Measurements from ENCODE around the gene BSND.
"Not testable (repeated sequence)": the region's sequence is repeated elsewhere in the genome, so short reads cannot be mapped to it uniquely, and the experiment has no call there.

Gene BSND

GRCh38 chr1:54998677-54999076 lies at the start of gene BSND:
Gene BSND, plus strand, starts transcription at chr1:54998933. Its CDS starts 254 bp downstream, at chr1:54999187.
- DNase-seq (ENCODE audit: low spot score), result no peak

GRCh38 chr1:54949053-54949452 lies 49.7 kb upstream of the BSND start:
- DNase-seq (ENCODE audit: low spot score), result no peak

DNA sequence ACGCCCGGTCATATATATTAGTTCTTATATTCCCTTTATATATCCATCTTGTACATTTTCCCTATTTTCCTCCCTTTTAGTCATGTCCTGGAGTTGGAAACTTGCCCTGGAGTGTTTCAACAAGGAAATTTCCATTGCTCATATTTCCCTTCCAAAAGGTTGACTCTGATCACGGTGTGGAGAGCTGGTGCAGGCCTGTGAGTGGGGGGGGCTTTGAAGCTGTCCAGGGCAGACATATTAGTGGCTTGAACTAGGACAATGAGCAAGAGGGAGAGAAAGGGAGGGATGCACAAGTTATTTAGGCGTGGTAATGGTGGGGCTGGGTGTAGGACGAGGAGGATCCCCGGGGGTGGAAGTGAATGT lies 48.7 kb upstream of the BSND start:
- no peak for DNase-seq (ENCODE audit: low spot score)

DNA sequence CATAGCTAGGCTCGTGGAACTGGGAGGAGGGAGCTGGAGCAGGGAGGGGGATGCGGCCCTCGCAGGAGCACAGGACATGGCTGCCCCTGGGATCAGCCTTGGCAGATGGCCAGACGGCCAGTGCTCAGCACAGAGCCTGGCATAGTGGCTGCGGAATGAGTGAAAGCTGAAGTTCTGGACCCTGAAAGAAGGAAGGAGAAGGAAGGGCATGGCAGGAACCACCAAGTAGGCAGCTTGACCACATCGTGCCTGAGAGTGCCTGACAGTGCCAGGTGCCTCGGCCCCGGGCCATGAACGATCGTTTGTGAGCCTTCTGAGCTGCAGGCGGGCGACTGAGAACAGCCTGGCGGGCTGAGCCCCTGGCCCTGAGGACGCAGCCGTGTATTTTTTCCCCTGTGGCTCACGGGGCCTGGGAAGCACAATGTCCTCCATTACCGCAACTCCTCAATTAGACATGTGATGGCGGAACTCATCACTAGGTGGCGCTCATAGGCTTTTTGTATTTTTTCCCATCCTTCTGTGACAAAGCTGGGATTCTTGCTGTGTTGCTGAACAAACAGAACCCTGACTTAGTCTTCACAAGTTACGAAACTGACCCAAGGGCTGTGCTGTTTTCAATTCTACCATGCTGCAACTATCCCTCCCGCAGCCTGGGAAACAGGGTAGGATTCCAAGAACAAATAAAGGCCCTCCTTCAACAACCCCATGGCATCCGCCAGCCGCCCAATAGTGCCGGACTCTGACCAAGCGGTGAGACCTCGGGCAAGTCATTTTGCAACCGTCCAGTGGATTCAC lies 48.2 kb upstream of the BSND start:
- DNase-seq (ENCODE audit: low spot score), result peak; percentile 73

GRCh38 chr1:54951810-54952226 lies 46.9 kb upstream of the BSND start:
- no peak for DNase-seq (ENCODE audit: low spot score)

GRCh38 chr1:54952950-54953718 lies 45.6 kb upstream of the BSND start:
- no peak for DNase-seq (ENCODE audit: low spot score)

GRCh38 chr1:54953846-54954245 lies 44.9 kb upstream of the BSND start:
- DNase-seq (ENCODE audit: low spot score), result no peak

DNA sequence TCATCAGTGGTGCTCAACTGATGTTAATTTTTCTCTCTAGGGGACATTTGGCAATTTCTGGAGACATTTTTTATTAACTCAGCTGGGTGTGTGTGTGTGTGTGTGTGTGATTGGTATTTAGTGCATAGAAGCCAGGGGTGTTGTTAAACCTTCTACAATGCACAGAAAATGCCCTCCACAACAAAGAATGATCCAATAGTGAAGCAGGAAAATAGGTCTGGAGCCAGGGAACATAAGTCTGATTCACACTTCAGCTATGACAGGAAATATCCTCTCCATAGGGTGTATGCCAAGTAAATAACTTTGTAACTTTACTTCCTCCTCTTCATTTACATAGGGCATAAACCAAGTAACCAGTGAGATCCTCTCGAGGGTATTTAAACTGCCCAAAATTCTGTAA lies 43.4 kb upstream of the BSND start:
- no peak for DNase-seq (ENCODE audit: low spot score)

DNA sequence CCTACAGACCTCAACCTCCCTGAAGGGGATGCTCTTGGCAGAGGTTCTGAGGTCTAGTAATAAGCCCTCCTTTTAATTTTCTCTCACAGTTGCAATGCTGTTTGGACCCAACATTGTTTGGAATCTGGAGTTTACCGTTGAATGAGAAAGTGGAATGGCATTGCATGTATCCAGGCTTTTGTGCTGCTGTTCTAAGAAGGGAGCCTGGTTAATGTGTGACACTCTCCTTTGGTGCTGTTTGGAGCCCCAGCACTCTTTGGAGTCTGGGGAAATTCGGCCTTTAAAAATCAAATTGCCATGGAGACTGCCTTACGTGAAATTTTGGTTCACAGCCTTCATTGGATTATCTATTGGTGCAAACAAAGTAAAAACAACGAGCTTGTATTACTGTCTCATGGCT lies 42.0 kb upstream of the BSND start:
- DNase-seq (ENCODE audit: low spot score), result no peak

DNA sequence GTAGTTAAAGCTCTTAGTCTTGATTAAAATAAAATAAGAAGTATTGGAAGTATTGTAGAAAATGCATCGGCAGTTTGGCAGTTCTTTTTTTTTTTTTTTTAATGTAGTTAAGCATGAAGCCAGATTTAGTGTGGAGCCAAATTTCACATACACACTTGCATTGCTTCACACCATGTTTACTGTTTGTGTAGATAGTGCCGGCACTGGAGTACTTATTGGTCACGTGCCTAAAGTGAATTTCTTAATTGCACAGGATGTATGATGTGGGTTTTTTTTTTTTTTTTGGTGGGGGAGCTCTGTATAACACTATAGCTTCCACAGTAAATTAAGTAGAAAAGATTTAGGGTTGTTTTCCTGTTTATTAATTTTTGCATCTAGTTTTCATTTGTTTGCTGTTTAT lies 39.5 kb upstream of the BSND start:
- no peak for DNase-seq (ENCODE audit: low spot score)

GRCh38 chr1:54962612-54963395 lies 35.9 kb upstream of the BSND start:
- peak; percentile 21 for DNase-seq (ENCODE audit: low spot score)

DNA sequence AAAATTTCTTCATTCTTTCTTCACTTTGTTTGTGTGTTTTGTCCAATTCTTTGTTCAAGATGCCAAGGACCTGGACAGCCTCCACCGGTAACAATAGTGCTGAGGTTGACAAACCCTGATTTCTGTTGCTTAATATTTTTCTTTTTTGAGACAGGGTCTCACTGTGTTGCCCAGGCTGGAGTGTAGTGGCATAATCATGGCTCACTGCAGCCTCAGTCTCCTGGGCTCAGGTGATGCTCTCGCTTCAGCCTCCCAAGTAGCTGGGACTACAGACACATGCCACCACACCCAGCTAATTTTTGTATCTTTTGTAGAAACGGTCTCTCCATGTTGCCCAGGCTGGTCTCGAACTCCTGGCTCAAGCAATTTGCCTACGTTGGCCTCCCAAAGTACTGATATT lies 34.9 kb upstream of the BSND start:
- DNase-seq (ENCODE audit: low spot score), result not testable (repeated sequence)

GRCh38 chr1:54965624-54966340 lies 33.0 kb upstream of the BSND start:
- DNase-seq (ENCODE audit: low spot score), result peak; percentile 23

DNA sequence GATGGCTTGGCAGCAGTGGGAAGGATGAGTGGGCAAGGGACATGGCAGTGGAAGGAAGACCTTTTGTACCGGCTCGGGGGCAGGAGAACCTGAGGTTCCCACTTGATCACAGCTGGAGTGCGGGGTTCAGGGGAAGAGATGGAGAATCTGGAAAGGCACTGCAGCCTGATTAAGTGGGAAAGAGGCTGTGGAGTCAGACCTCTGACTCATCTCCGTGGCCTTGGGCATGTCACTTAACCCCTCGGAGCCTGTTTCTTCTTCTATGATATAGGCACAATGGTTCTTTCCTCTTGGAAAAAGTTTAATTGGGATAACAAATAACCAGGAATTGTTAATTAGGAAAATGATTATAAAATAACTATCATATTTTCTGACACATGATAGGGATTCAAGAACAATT lies 31.4 kb upstream of the BSND start:
- DNase-seq (ENCODE audit: low spot score), result no peak

DNA sequence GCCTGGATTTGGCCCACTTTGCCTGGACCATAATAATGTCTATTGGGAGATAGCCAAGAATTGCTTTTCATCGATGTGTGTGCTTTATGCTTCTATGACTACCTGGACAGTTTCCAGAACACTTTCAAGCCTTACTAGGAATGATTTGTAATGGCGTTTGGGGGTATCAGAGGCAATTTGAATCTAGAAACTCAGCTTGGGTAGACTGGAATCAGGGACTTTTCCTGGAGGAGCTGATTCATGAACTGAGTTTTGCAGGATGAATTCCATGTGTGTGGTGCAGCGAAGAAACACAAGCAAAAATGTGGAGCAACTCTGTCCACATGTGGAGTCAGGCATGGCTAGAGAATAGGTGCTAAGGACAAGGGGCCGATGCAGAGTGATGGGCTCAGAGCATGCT lies 30.2 kb upstream of the BSND start:
- DNase-seq (ENCODE audit: low spot score), result no peak

DNA sequence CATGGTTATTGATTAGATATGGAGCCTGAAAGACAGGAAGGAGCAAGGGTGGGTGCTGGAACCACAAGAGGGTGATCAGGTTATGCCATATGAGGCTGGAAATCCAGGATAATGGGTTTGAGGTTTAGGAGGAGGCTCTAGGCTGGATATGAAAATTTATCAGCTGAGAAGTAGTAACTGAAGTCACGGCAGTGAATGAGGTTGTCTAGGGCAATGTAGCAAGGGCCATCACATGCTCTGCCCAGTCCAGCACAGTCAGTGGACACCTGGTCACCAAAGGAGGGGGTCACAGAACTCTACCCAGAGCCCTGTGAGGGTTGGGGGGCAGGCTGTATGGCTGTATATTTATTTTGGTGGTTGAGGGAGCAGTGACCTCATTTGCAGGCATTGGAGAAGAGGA lies 28.9 kb upstream of the BSND start:
- DNase-seq (ENCODE audit: low spot score), result no peak

- DNase-seq (ENCODE audit: low spot score), result no peak
These were observed 27.8 kb upstream of the BSND start for GRCh38 chr1:54970901-54971300.

DNA sequence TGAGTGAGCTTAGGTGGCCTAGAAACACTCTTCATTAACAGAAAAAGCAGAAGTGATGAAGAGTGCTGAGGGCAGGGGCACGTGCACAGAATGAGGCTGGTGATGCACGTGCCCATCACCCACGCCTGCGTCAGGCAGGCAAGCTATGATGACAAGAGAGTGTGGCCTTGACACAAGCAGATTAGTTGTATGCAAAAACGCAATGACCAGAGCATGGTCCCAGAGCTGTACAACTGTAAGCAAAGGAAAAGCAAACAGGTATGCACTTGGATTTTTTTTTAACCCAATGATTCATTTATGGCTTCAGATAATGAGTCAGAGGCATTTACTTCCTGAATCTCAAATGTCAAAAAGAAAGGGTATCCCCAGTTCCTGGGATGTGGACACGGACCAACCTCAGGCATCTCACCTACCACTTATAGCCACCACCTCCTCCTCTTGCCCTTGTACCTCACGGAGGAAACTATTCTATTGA lies 27.4 kb upstream of the BSND start:
- DNase-seq (ENCODE audit: low spot score), result peak; percentile 29

- no peak for DNase-seq (ENCODE audit: low spot score)
These were observed 26.3 kb upstream of the BSND start for GRCh38 chr1:54972436-54972835.

DNA sequence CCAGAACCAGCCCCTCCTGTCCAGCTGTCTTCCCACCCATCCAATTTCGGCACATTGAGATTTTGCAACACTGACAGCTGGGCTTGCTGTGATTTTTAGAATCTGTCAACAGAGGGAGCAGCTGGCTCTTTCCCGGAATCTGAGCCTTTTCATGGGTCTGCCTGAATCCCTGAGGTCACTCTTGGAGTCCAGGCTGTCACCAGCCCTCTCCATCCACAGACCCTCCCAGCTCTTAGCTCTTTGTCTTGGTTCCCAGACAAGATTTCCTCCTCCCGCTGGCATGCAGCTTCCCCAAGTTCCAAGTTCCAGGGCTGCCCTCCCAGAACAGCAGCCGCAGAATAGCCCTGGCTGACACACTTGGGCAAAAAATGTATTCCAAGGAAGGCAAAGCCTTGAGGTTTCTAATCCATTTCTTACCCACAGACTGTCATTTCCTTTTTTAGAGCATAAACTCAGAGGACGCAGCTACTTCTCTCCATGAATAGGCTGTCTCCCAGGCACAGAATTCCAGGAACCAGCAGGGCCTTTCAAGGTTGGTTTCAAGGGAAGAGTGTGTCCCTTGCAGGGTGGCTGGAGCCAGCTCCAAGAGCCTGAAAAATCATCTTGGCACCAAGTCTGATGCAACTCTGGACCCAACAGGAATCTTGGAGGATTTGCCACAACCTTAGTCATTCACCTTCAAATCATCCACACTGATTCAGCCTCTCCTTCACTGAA lies 25.4 kb upstream of the BSND start:
- DNase-seq (ENCODE audit: low spot score), result no peak
